GM12874 (cell line): ENCODE results near the gene PIM3.

Experiments
- CTCF ChIP-seq: IDR thresholded peaks from 2 replicates; pipeline ENCODE4 v1.5.1; 2011; ENCODE audit warnings: low read depth, mild to moderate bottlenecking, control low read depth, low read length, moderate library complexity; ENCODE audit not compliant: insufficient read depth

Gene PIM3

GRCh38 chr22:49935561-49935960 is 25.0 kb upstream of the PIM3 start:
- TF ChIP-seq CTCF: no peak

GRCh38 chr22:49936018-49936972 is 24.3 kb upstream of the PIM3 start:
- TF ChIP-seq CTCF: no peak

- TF ChIP-seq CTCF: no peak
Observed at GRCh38 chr22:49936973-49937757, 23.4 kb upstream of the PIM3 start.

GRCh38 chr22:49937758-49938564 is 22.6 kb upstream of the PIM3 start:
- TF ChIP-seq CTCF: no peak

- TF ChIP-seq CTCF: no peak
Observed at GRCh38 chr22:49938565-49939136, 21.9 kb upstream of the PIM3 start.

- no peak for TF ChIP-seq CTCF
Observed at GRCh38 chr22:49941507-49942316, 18.9 kb upstream of the PIM3 start.
